H1 (cell line): Measurements from ENCODE around the gene CACNA1D. TPM values are rescaled to one million over a fixed set of nuclear protein-coding genes. Genes with fewer than 3 reads are reported as not detected.

Source experiments
- BRCA1 ChIP-seq: IDR thresholded peaks from 2 replicates; pipeline ENCODE4 v1.6.1; 2012; ENCODE audit warnings: low read depth, low read length, improper control_type of control experiment
- HDAC2 ChIP-seq, 2 experiments: fragments of 300-600 bp in 1 of 2; sonication (generic) in 1 of 2; IDR thresholded peaks; 2 replicates each; pipeline ENCODE4 v1.6.1; 2011 to 2012; ENCODE audit warnings: low read depth in 2 of 2, low read length in 2 of 2, mild to moderate bottlenecking in 2 of 2, moderate library complexity in 2 of 2, borderline replicate concordance in 1 of 2, inconsistent platforms in 1 of 2
- HDAC6 ChIP-seq: IDR thresholded peaks from one replicate; pipeline ENCODE4 v1.7.1; 2012; ENCODE audit warnings: low read depth, mild to moderate bottlenecking, inconsistent platforms, low read length, moderate library complexity
- SRF ChIP-seq: IDR thresholded peaks from 2 replicates; pipeline ENCODE4 v1.6.1; 2011; ENCODE audit warnings: mild to moderate bottlenecking, low read depth, low read length, moderate library complexity
- USF2 ChIP-seq: IDR thresholded peaks from 2 replicates; pipeline ENCODE4 v1.6.1; 2011; ENCODE audit warnings: low read length, improper control_type of control experiment
- polyA plus RNA-seq, 7 experiments: library from polyadenylated mRNA; depleted of rRNA in 3 of 7; stranded (reverse) in 5 of 7; unstranded in 2 of 7; fragments of >200 nt in 5 of 7; fragments of 200-250 nt in 2 of 7; gene quantifications; 1 replicate in 5 of 7; 2 replicates in 1 of 7; 4 replicates in 1 of 7; pipeline versions ENCODE4 v1.2.1 to v1.2.3, GENCODE V29; 2011 to 2013; ENCODE audit warnings: missing spikeins in 2 of 7, mixed read lengths in 2 of 7
- total RNA-seq: library from RNA; stranded (reverse); fragmentation: NEBNext Ultra II Directional; extraction: Animal tissue kit (Norgen Biotek cat#: 25700); gene quantifications from 2 replicates; pipeline ENCODE4 v1.2.1, GENCODE V29; 2021

Gene CACNA1D
- total and polyA plus RNA-seq, 2 of the 8 experiments (the other 6 are each of a cell fraction or from before 2014, with no cell fraction given) = 2.0 to 2.9 TPM

GRCh38 chr3:53733446-53733845 lies 239.0 kb downstream of the CACNA1D start (continued):
- no peak for TF ChIP-seq USF2
- no peak for TF ChIP-seq HDAC6
- TF ChIP-seq SRF = no peak
- TF ChIP-seq HDAC2 (IDR thresholded peaks at IDR 0.05; ENCODE audit: borderline replicate concordance in 1 of 2, low read depth in 2 of 2, low read length in 2 of 2) = no peak
- no peak for TF ChIP-seq BRCA1
